ENCODE data around the gene SRP54.
"Not testable (repeated sequence)": the region's sequence is repeated elsewhere in the genome, so short reads cannot be mapped to it uniquely, and the experiment has no call there.

The SRP54 gene

DNA sequence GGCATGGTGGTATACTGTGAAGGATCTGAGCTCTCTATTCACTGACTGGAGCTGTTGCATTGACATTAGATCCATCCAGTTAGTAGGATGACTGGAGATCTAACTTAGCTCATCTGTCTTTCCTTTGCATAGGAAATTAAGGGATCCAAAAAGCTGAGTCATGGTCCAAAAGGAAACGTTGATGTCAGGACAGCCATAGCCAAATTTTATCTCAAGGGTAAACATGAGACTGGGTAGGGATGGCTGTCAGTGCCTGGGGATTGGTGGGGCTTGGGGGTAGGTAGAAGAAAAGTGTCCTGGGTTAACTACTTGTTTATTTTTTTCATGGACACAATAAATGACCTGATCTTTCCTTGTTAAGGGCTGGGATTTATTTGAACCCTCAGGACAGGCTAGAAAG, 67.9 kb downstream of the SRP54 start:
- no peak for DNase-seq

GRCh38 chr14:35051796-35052195, 69.0 kb downstream of the SRP54 start:
- DNase-seq = no peak

GRCh38 chr14:35052637-35053036, 69.8 kb downstream of the SRP54 start:
- no peak for DNase-seq

DNA sequence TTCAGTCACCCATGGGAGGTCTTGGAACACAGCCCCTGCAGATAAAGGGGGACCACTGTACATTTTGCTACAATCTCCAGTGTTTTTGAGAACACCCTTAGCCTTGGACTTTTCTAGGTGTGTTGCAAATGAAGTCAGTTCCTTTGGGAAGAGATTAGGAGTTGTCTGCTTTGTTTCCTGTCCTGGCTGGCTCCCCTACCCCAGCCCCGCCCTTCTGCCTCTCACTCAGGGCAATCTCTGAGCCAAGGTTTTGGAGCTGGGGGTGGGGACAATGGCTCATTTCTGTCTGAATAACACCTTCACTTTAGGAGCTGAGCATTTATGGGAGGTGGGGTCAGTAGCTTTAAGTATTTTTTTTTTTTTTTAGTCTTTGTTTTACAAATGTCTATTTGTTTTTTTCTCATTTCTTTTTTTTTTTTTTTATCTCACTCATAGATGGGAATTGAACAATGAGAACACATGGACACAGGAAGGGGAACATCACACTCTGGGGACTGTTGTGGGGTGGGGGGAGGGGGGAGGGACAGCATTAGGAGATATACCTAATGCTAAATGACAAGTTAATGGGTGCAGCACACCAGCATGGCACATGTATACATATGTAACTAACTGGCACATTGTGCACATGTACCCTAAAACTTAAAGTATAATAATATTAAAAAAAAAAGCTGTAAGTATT, 78.5 kb downstream of the SRP54 start:
- not testable (repeated sequence) for DNase-seq

- DNase-seq = not testable (repeated sequence)
Observed at GRCh38 chr14:35065731-35066130, 82.9 kb downstream of the SRP54 start.

DNA sequence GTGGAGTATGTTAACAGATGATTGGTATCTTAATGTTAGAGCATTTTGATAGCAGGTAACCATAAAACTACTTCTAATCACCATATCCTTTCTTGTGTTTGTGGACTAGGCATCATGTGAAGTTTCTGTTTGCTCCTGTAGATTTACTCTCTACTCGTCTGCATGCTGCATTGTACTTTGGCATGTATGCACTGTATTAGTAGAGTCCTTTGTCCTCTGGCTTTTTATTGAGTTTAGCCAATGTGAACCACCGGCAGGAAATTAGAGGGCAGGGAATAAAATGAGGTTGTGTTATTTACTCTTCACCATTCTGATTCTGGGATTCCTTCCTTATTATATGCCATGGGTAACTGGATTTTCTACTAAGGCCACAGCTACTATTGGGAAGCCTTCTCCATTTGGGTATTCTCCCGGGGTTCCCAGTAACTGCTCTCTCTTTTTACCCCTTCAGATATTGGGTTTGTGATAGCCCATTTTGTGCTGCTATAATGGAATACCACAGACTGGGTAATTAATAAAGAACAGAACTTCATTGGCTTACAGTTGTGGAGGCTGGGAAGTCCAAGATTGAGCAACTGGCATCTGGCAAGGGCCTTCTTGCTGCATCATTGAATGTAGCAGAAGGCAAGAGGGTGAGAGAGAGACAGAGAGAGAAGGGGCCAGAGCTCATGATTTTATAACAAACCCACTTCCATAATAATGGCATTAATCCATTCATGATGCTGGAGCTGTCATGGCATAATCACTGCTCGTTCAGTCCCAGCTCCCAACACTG, 85.6 kb downstream of the SRP54 start:
- no peak for DNase-seq

GRCh38 chr14:35072226-35072625, 89.4 kb downstream of the SRP54 start:
- no peak for DNase-seq

DNA sequence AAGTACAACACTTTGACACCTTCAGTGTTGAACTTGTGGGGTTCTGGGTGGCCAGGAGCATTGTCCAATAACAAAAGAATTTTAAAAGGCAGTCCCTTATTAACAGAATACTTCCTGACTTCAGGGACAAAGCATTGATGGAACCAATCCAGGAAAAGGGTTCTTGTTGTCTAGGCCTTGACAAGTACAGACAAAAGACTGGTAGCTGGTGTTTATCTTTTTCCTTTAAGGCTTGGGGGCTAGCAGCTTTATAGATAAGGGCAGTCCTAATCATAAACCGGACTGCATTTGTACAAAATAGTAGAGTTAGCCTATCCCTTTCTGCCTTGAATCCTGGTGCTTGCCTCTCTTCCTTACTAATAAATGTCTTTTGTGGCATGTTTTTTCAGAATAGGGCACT, 90.7 kb downstream of the SRP54 start:
- no peak for DNase-seq

DNA sequence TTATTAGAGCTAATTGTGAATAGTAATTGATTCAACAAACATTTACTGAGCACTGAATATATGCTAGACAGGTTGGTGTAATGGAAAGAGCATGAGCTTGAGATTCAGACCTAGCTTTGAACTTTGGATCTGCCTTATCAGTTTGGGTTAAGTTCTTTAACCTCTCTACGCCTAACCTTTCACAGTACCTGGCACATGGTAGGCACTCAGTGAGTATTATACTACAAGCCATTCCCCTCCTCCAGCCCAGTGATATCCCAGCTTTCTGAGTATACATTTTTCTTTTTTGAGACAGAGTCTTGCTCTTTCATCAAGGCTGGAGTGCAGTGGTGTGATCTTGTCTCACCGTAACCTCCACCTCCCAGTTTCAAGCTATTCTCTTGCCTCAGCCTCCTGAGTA, 95.3 kb downstream of the SRP54 start:
- DNase-seq = no peak

Data from midbrain (tissue), 1 donor.